Measurements from ENCODE around the gene FNIP2.

FNIP2 gene

DNA sequence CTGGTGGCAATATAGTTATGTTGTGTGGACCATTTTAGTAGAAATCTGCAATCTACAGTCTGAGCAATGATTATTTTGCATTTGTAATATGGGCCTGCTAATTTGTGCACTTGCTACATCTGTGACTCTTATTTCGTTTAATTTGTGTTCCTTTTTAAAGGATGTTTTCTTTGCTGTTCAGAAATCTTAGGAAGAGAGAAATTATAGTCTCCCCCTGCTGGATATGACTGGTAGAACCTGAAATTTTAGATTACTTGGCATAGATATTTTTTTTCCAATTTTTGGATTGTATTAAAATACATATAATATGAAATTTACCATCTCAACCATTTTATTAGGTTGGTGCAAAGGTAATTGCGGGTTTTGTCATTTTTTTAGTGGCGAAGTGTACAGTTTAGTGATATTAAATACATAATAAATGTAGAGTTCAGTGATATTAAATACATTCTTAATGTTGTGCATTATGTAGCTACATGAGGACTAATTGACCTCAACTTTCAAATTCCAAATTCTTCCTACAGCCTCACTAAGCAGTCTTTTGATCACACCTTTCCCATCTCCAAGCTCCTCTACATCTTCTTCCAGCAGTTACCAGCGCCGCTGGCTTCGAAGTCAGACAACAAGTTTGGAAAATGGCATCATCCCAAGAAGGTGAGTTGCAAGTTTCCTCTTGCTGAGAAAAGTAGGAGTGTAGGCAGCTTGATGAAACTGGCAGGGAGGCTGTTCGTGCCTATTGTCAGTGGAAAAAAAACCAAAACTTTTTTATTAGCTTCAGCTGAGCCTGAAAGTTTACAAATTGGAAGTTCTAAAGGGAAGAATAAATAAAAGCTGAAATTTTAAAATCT, 82.2 kb downstream of the FNIP2 start:
- in situ Hi-C loops (cut with HindIII; ENCODE audit: low pct_ligation_motif_present, low pct_unique_long_range_greater_than_20kb, low sequenced_read_pairs): loop anchor here (25.0 kb wide), 1 partner anchor 336 kb away; no protein-coding TSS in a partner anchor

DNA sequence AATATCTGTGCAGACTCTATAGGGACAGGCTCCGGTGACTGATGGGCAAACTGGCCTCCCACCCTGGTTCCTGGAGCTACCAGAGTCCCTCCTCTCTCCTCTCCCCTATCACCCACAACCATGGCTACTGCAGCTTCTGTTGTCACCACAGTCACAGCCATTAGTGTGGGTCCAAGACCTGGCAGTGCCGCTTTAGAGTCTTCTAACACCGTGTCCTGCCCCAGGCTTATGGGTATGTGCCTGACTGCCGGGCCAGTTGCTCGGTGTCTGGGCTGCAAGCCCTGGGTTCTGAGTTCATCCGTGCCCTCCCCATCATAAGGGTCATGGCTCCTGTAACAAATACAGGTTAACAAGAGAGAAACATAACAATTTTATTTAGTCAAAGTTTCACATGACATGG, 85.4 kb downstream of the FNIP2 start:
- in situ Hi-C loops (cut with HindIII; ENCODE audit: low pct_ligation_motif_present, low pct_unique_long_range_greater_than_20kb, low sequenced_read_pairs): loop anchor here (25.0 kb wide), 1 partner anchor 333 kb away; no protein-coding TSS in a partner anchor
- DNase-seq: no peak

More for the DNA sequence above, 82.2 kb downstream of the FNIP2 start:
- peak; percentile 44 for DNase-seq

- in situ Hi-C loops (cut with HindIII; ENCODE audit: low pct_ligation_motif_present, low pct_unique_long_range_greater_than_20kb, low sequenced_read_pairs): loop anchor here (25.0 kb wide), 1 partner anchor 330 kb away; no protein-coding TSS in a partner anchor
- peak; percentile 47 for DNase-seq
Measured at GRCh38 chr4:158856852-158857251, 88.0 kb downstream of the FNIP2 start.

GRCh38 chr4:158857951-158858350, 89.1 kb downstream of the FNIP2 start:
- in situ Hi-C loops (cut with HindIII; ENCODE audit: low pct_ligation_motif_present, low pct_unique_long_range_greater_than_20kb, low sequenced_read_pairs): loop anchor here (25.0 kb wide), 1 partner anchor 329 kb away; no protein-coding TSS in a partner anchor
- DNase-seq: no peak

GRCh38 chr4:158858410-158859199, 89.8 kb downstream of the FNIP2 start:
- in situ Hi-C loops (cut with HindIII; ENCODE audit: low pct_ligation_motif_present, low pct_unique_long_range_greater_than_20kb, low sequenced_read_pairs): loop anchor here (25.0 kb wide), 1 partner anchor 329 kb away; no protein-coding TSS in a partner anchor
- no peak for DNase-seq

- in situ Hi-C loops (cut with HindIII; ENCODE audit: low pct_ligation_motif_present, low pct_unique_long_range_greater_than_20kb, low sequenced_read_pairs): loop anchor here (25.0 kb wide), 1 partner anchor 328 kb away; no protein-coding TSS in a partner anchor
- no peak for DNase-seq
Measured at GRCh38 chr4:158859661-158860060, 90.8 kb downstream of the FNIP2 start.

DNA sequence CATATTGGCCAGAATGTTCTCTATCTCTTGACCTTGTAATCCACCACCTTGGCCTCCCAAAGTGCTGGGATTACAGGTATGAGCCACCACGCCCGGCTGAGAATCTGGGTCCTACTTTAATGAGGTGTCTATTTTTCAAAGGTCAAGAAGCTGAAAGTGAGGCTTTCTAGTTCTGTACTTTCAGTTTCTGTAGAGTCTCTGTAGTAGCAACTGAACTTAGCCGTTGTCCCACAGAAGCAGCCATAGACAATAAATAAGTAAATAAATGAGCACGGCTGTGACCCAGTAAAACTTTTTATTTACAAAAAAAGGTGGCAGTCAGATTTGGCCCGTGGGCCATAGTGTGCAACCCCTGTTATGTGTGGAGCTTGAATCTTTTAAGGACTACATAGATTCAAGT, 92.0 kb downstream of the FNIP2 start:
- DNase-seq: no peak
- in situ Hi-C loops (cut with HindIII; ENCODE audit: low pct_ligation_motif_present, low pct_unique_long_range_greater_than_20kb, low sequenced_read_pairs): loop anchor here (25.0 kb wide), 1 partner anchor 326 kb away; no protein-coding TSS in a partner anchor

- in situ Hi-C loops (cut with HindIII; ENCODE audit: low pct_ligation_motif_present, low pct_unique_long_range_greater_than_20kb, low sequenced_read_pairs): loop anchor here (25.0 kb wide), 1 partner anchor 326 kb away; no protein-coding TSS in a partner anchor
Measured at GRCh38 chr4:158861281-158861680, 92.5 kb downstream of the FNIP2 start.

DNA sequence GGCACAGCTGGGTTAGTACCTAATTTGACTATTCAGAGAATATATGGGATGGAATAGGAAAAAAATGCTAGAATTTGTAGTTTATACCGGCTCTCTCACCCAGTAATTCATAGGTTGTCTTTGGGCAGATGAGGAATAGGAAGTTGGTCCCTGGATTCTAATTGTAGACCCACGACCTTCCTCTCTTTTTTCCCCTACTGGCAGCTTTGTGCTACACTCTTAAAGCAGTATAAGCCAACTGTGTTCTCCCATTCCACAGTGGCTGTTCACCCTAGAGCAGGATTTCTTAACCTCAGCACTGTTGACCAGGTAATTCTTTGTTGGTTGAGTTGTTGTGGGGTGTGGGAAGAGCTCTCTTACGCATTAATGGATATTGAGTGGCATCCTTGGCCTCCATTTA, 92.9 kb downstream of the FNIP2 start:
- DNase-seq: no peak
- in situ Hi-C loops (cut with HindIII; ENCODE audit: low pct_ligation_motif_present, low pct_unique_long_range_greater_than_20kb, low sequenced_read_pairs): loop anchor here (25.0 kb wide), 1 partner anchor 326 kb away; no protein-coding TSS in a partner anchor

More at GRCh38 chr4:158861281-158861680, 92.5 kb downstream of the FNIP2 start:
- no peak for DNase-seq

DNA sequence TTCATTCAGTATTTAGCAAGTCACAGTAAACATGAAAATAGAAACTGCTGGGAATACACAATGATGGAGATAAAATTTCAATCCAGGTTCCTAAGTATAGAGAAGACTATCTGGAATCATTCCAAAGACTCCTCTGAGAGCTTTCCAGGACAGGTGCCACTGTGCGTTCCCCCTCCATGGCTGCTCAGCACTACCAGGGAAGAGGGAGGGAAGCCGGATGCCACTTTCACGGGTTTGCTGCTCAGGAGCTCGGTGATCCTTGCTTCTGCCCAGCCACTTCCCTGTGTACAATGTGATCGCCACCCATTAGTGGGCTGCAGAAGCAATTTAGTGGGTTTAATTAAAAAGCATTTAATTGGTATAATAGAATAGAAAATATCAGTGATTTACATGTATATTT, 94.5 kb downstream of the FNIP2 start:
- DNase-seq: no peak
- in situ Hi-C loops (cut with HindIII; ENCODE audit: low pct_ligation_motif_present, low pct_unique_long_range_greater_than_20kb, low sequenced_read_pairs): loop anchor here (25.0 kb wide), 1 partner anchor 324 kb away; no protein-coding TSS in a partner anchor

DNA sequence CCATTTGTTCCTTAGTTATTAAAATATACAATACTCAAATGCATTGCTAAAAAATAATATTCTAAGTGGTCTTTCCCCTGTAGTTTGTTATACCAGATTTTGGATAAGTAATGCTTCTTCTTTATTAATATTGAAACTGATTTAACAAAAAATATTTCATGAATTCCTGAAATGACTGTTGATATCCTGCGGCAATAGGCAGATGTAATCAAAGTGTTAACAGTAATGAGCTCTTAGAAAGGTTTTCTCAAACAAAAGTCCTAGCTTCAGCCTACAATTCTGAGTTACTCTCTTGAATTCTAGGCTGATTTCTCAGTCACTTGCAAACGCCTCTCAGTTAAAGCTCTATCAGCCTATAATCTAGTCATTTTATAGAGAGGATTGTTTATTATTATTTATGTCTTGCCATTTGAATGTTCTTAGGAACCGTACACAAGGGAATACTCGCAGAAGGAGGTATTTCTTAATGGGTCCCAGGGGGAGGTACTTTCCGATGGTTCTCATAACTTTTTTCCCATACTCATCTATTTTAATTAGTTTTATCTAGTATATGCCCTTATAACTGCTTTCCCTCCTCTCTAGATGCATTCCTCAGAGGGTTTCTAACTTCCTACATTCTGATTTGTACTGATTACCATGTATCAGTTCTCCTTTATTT, 96.8 kb downstream of the FNIP2 start:
- DNase-seq: no peak
- in situ Hi-C loops (cut with HindIII; ENCODE audit: low pct_ligation_motif_present, low pct_unique_long_range_greater_than_20kb, low sequenced_read_pairs): loop anchor here (25.0 kb wide), 1 partner anchor 322 kb away; no protein-coding TSS in a partner anchor

DNA sequence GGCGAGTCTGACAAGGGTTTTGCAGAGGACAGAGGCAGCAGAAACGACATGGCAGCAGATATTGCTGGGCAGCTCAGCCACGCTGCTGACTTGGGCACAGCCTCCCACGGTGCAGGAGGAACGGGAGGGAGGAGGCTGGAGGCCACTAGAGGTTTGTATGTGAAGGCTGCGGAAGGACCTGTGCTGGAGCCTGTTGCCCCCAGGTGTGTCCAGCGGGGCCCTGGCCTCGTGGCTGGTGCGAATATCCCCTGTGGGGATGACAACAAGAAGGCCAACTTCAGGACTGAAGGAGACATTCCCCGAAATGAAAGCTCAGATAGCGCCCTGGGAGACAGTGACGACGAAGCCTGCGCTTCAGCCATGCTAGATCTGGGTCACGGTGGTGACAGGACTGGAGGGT, 100.2 kb downstream of the FNIP2 start:
- DNase-seq: no peak
- in situ Hi-C loops (cut with HindIII; ENCODE audit: low pct_ligation_motif_present, low pct_unique_long_range_greater_than_20kb, low sequenced_read_pairs): loop anchor here (25.0 kb wide), 1 partner anchor 318 kb away; no protein-coding TSS in a partner anchor

- in situ Hi-C loops (cut with HindIII; ENCODE audit: low pct_ligation_motif_present, low pct_unique_long_range_greater_than_20kb, low sequenced_read_pairs): loop anchor here (25.0 kb wide), 1 partner anchor 318 kb away; no protein-coding TSS in a partner anchor
- no peak for DNase-seq
Measured at GRCh38 chr4:158869761-158870160, 100.9 kb downstream of the FNIP2 start.

GRCh38 chr4:158870282-158870625, 101.4 kb downstream of the FNIP2 start:
- in situ Hi-C loops (cut with HindIII; ENCODE audit: low pct_ligation_motif_present, low pct_unique_long_range_greater_than_20kb, low sequenced_read_pairs): loop anchor here (25.0 kb wide), 1 partner anchor 317 kb away; no protein-coding TSS in a partner anchor
- no peak for DNase-seq

GRCh38 chr4:158870626-158871334, 102.0 kb downstream of the FNIP2 start:
- no peak for DNase-seq

GRCh38 chr4:158871335-158871724, 102.5 kb downstream of the FNIP2 start:
- in situ Hi-C loops (cut with HindIII; ENCODE audit: low pct_ligation_motif_present, low pct_unique_long_range_greater_than_20kb, low sequenced_read_pairs): loop anchor here (25.0 kb wide), 1 partner anchor 316 kb away; no protein-coding TSS in a partner anchor
- DNase-seq: no peak

More at GRCh38 chr4:158870626-158871334, 102.0 kb downstream of the FNIP2 start:
- in situ Hi-C loops (cut with HindIII; ENCODE audit: low pct_ligation_motif_present, low pct_unique_long_range_greater_than_20kb, low sequenced_read_pairs): loop anchor here (25.0 kb wide), 1 partner anchor 317 kb away; no protein-coding TSS in a partner anchor

- in situ Hi-C loops (cut with HindIII; ENCODE audit: low pct_ligation_motif_present, low pct_unique_long_range_greater_than_20kb, low sequenced_read_pairs): loop anchor here (25.0 kb wide), 1 partner anchor 313 kb away; no protein-coding TSS in a partner anchor
- DNase-seq: no peak
Measured at GRCh38 chr4:158873795-158874401, 105.1 kb downstream of the FNIP2 start.

Measured in ACHN (cell line).